Neural progenitor cell (in vitro differentiated cells): ENCODE measurements around the gene LMF1.

Experiments used
- EZH2 ChIP-seq: fragments of 200-600 bp; sonication (generic); IDR thresholded peaks from 2 replicates; pipeline ENCODE4 v1.6.1; 2017; ENCODE audit warnings: antibody characterized with exemption, mild to moderate bottlenecking, moderate library complexity
- TF ChIP-seq, protein P1 (sequence below): fragments of 200-600 bp; sonication (generic); IDR thresholded peaks from 2 replicates; pipeline ENCODE4 v1.5.1; 2017; ENCODE audit warnings: antibody characterized with exemption, mild to moderate bottlenecking

DNA sequence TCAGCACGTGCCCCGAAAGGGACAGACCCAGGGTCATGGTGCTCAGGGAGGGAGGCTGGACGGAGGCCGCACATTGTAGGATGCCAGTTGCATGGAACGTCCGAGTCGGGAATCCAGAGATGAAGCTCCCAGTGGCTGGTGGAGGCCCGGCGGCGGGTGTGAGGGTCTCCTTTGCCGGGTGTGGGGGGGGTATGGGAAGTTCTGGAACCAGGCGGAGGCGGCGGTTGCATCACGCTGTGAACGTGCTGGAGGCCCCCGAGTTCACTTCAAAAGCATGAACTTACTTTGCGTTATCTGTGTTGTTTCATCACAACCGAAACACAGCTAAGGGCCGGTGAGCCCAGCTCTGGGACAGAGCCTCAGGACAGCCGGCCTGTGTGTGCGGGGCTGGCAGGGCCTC is 96.9 kb downstream of the LMF1 start:
- TF ChIP-seq, protein P1, sequence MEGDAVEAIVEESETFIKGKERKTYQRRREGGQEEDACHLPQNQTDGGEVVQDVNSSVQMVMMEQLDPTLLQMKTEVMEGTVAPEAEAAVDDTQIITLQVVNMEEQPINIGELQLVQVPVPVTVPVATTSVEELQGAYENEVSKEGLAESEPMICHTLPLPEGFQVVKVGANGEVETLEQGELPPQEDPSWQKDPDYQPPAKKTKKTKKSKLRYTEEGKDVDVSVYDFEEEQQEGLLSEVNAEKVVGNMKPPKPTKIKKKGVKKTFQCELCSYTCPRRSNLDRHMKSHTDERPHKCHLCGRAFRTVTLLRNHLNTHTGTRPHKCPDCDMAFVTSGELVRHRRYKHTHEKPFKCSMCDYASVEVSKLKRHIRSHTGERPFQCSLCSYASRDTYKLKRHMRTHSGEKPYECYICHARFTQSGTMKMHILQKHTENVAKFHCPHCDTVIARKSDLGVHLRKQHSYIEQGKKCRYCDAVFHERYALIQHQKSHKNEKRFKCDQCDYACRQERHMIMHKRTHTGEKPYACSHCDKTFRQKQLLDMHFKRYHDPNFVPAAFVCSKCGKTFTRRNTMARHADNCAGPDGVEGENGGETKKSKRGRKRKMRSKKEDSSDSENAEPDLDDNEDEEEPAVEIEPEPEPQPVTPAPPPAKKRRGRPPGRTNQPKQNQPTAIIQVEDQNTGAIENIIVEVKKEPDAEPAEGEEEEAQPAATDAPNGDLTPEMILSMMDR, result no peak
- no peak for TF ChIP-seq EZH2
